Parathyroid adenoma (tissue), 2 donors: ENCODE data around the gene TMEM250.
A peak's percentile ranks its signal among the peaks of the same experiment; 100 is the strongest.

Experiments
- H2AFZ ChIP-seq: fragments of 300-600 bp; sonication (generic); one replicate; pipeline ENCODE4 v1.7.0; 2017; ENCODE audit warnings: antibody characterized with exemption, mild to moderate bottlenecking
- H3K27ac ChIP-seq: fragments of 300-600 bp; sonication (generic); one replicate; pipeline ENCODE4 v1.7.0; 2017
- H3K27me3 ChIP-seq: fragments of 300-600 bp; sonication (generic); one replicate; pipeline ENCODE4 v1.7.0; 2017; ENCODE audit warnings: low read length; ENCODE audit not compliant: control insufficient read depth, insufficient read depth
- H3K36me3 ChIP-seq: fragments of 300-600 bp; sonication (generic); one replicate; pipeline ENCODE4 v1.7.0; 2017; ENCODE audit warnings: low read length; ENCODE audit not compliant: control insufficient read depth, insufficient read depth
- H3K4me1 ChIP-seq: fragments of 300-600 bp; sonication (generic); one replicate; pipeline ENCODE4 v1.7.0; 2017; ENCODE audit warnings: control low read depth
- H3K4me2 ChIP-seq: fragments of 300-600 bp; sonication (generic); one replicate; pipeline ENCODE4 v1.7.0; 2017; ENCODE audit warnings: low read length
- H3K4me3 ChIP-seq: fragments of 300-600 bp; sonication (generic); one replicate; pipeline ENCODE4 v1.7.0; 2017; ENCODE audit warnings: low read depth, low read length
- H3K79me2 ChIP-seq: fragments of 300-600 bp; sonication (generic); one replicate; pipeline ENCODE4 v1.7.0; 2017; ENCODE audit warnings: control low read depth
- H3K9ac ChIP-seq: fragments of 300-600 bp; sonication (generic); one replicate; pipeline ENCODE4 v1.7.0; 2017; ENCODE audit warnings: mild to moderate bottlenecking
- H3K9me3 ChIP-seq: fragments of 300-600 bp; sonication (generic); one replicate; pipeline ENCODE4 v1.7.0; 2017; ENCODE audit warnings: low read length; ENCODE audit not compliant: control insufficient read depth
- TF ChIP-seq, protein P1 (sequence below): fragments of 300-600 bp; sonication (generic); IDR thresholded peaks from one replicate; pipeline ENCODE4 v1.7.0; 2017; ENCODE audit warnings: antibody characterized with exemption, mild to moderate bottlenecking
- donor health status: primary hyperparathyroidism.

The TMEM250 gene

DNA sequence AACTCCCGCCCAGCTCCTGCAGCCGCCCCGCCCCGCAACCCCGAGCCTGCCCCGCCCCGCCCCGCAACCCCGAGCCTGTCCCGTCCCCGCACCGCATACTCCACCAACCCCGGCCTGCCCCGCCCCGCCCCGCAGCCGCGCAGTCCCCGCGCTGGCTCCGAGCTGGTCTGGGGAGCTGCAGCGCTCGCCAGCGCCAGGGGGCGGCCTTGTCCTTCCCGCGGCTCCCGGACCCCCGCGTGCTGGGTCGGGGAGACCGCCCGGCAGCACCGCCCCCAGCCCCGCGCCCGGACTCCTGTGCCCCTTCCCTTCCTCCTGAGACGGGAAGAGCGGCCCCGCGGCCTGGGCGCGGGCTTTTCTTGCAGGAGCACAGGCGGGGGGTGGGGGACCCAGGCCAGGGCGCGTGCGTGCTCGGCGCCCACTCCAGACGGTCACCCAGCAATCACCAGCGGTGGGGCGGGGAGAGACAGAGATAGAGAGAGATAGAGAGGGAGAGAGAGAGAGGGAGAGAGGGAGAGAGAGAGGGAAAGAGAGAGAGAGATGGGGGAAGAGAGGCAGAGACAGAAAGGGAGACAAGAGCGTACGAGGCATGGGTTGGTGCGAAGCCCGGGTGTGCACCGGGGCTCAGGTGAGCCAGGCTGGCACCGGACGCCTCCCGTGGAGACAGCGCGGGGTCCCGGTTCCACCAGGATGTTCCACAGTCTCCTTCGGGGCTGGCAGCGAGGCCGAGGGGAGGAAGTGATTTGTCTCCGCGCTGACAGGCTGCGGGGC, 14.7 kb upstream of the TMEM250 start:
- no peak overlapping the region for H2AFZ ChIP-seq
- H3K36me3 ChIP-seq, result no peaks in the 10 kb centered on the region
- no peak overlapping the region for H3K27ac ChIP-seq
- H3K27me3 ChIP-seq, result peaks cover 4% of the 10 kb centered on the region
- no peaks in the 10 kb centered on the region for H3K4me1 ChIP-seq
- H3K4me3 ChIP-seq, result no peak overlapping the region
- TF ChIP-seq, protein P1, sequence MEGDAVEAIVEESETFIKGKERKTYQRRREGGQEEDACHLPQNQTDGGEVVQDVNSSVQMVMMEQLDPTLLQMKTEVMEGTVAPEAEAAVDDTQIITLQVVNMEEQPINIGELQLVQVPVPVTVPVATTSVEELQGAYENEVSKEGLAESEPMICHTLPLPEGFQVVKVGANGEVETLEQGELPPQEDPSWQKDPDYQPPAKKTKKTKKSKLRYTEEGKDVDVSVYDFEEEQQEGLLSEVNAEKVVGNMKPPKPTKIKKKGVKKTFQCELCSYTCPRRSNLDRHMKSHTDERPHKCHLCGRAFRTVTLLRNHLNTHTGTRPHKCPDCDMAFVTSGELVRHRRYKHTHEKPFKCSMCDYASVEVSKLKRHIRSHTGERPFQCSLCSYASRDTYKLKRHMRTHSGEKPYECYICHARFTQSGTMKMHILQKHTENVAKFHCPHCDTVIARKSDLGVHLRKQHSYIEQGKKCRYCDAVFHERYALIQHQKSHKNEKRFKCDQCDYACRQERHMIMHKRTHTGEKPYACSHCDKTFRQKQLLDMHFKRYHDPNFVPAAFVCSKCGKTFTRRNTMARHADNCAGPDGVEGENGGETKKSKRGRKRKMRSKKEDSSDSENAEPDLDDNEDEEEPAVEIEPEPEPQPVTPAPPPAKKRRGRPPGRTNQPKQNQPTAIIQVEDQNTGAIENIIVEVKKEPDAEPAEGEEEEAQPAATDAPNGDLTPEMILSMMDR, result peak; percentile 21
- no peaks in the 10 kb centered on the region for H3K79me2 ChIP-seq
- H3K4me2 ChIP-seq, result peak overlapping the region; percentile 65
- H3K9me3 ChIP-seq, result no peaks in the 10 kb centered on the region
- no peak overlapping the region for H3K9ac ChIP-seq

DNA sequence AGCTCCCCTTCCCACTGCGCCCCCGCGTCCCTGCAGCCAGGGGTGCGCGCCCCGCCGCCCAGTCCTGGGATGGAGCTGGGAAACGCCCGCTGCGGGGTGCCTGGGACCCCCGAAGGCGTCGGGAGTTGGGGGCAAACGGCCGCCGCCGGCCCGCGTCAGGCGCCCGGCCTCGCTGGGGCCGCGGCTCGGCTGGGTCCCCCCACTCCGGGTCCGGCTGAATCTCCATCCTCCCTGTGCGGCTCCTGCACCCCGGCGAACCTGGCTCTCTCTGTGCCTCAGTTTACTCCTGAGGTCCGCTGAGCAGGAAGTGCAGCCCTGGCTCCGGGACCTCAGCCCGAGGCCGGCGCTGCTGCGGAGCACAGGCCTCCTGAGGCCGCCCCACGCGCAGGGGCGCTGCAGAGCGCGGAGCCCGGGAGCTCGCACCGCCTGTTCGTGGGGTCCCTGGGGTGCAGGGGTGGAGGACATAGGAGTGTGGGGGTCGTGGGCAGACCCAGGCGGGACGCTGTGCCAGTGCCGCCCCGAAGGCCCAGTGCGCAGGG, 13.9 kb upstream of the TMEM250 start:
- Histone ChIP-seq H3K27ac (no peak overlapping the region), H3K9ac (no peak overlapping the region), H3K36me3 (no peaks in the 10 kb centered on the region), H3K4me2 (no peak overlapping the region), H3K9me3 (no peaks in the 10 kb centered on the region), H3K4me1 (no peaks in the 10 kb centered on the region), H3K4me3 (no peak overlapping the region), H2AFZ (no peak overlapping the region), H3K27me3 (peaks cover 4% of the 10 kb centered on the region), H3K79me2 (no peaks in the 10 kb centered on the region)
- TF ChIP-seq, protein P1, result no peak

DNA sequence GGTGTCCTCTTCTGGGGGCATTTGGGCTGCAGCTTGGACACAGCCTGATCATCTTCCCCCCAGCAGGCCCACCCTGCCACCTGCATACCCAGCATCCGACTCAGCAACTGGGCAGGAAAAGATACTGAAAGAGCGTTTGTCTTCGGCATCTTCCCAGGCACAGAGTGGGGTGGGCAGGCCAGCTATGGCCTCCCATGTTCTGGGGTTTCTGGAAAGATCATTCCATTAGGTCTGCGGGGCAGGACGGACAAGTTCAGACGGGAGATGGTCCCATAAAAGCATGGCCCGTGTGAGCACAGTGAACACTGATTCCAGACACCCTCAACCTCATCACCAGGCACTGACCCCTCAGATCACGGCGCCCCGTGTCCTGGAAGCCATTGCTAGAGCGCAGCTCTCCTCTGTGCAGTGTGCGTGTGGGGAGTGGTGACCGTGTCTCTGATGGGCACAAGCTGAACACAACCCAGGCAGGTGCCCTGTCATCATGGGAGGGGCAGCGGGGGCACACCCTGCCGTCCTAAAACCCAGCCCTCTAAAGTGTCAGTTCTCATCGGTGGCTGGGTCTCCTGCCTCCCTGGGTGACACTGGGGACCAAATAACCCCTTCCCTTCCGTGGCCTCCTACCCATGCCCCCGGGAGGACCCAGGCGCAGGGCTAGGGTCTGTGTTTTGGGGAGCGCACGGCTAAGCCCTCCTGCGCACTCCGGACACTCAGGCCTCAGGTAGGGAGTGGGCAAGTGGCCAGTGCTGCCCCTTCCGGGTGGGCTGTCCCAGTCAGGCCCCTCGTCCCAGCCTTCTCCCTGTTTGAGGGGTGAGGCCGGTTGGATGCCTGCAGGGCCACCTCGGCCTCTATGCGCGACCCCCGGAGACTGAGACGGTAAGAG, 13.2 kb upstream of the TMEM250 start:
- H3K36me3 ChIP-seq, result no peaks in the 10 kb centered on the region
- no peaks in the 10 kb centered on the region for H3K4me1 ChIP-seq
- H3K4me2 ChIP-seq, result no peak overlapping the region
- peaks cover 4% of the 10 kb centered on the region for H3K27me3 ChIP-seq
- no peak overlapping the region for H3K9ac ChIP-seq
- H3K79me2 ChIP-seq, result no peaks in the 10 kb centered on the region
- H2AFZ ChIP-seq, result no peak overlapping the region
- no peak overlapping the region for H3K27ac ChIP-seq
- TF ChIP-seq, protein P1, result no peak
- H3K4me3 ChIP-seq, result no peak overlapping the region
- H3K9me3 ChIP-seq, result no peaks in the 10 kb centered on the region

DNA sequence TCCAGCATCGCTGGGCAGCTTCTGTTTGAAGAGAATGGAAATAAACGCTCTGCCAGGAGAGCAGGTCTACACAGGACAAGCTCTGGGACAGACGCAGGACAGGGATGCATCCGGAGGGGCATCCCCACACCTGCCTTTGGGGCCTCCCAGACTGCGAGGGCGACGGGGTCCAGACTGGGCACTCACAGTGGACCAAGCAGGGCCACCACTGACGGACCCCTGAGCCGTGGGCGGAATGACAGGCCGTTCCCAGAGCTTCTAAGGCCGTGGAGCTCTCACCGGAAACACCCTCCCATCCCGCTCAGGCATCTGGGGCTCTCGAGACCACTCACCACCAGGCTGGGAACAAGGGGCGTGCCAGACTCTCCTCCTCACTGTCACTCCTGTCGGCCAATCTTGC, 10.5 kb upstream of the TMEM250 start:
- H3K27me3 ChIP-seq, result peaks cover 1% of the 10 kb centered on the region
- no peaks in the 10 kb centered on the region for H3K4me1 ChIP-seq
- no peak overlapping the region for H2AFZ ChIP-seq
- no peaks in the 10 kb centered on the region for H3K79me2 ChIP-seq
- no peak overlapping the region for H3K4me3 ChIP-seq
- TF ChIP-seq, protein P1, result no peak
- no peak overlapping the region for H3K27ac ChIP-seq
- H3K36me3 ChIP-seq, result no peaks in the 10 kb centered on the region
- H3K4me2 ChIP-seq, result no peak overlapping the region
- H3K9me3 ChIP-seq, result no peaks in the 10 kb centered on the region
- no peak overlapping the region for H3K9ac ChIP-seq
